Muscle layer of colon (tissue), 2 donors: ENCODE measurements around the gene DIAPH1.

ENCODE experiments used
- H3K27ac ChIP-seq: one replicate; pipeline ENCODE4 v1.7.0; 2013; ENCODE audit warnings: low read depth, mild to moderate bottlenecking, low read length, moderate library complexity
- H3K27me3 ChIP-seq, 2 donors: one replicate each; pipeline ENCODE4 v1.7.0; 2013; ENCODE audit warnings: low read length in 2 of 2, mild to moderate bottlenecking in 2 of 2; ENCODE audit not compliant: insufficient read depth in 2 of 2, control insufficient read depth in 1 of 2
- H3K36me3 ChIP-seq: one replicate; pipeline ENCODE4 v1.7.0; 2013; ENCODE audit warnings: mild to moderate bottlenecking, low read length; ENCODE audit not compliant: insufficient read depth
- H3K4me1 ChIP-seq: one replicate; pipeline ENCODE4 v1.7.0; 2013; ENCODE audit warnings: mild to moderate bottlenecking, low read length; ENCODE audit not compliant: insufficient read depth
- H3K4me3 ChIP-seq, 2 donors: one replicate each; pipeline ENCODE4 v1.7.0; 2013; ENCODE audit warnings: low read length in 2 of 2, low read depth in 1 of 2, mild to moderate bottlenecking in 1 of 2, moderate library complexity in 1 of 2
- H3K9ac ChIP-seq: one replicate; pipeline ENCODE4 v1.7.0; 2013; ENCODE audit warnings: low read length
- H3K9me3 ChIP-seq: one replicate; pipeline ENCODE4 v1.7.0; 2013; ENCODE audit warnings: mild to moderate bottlenecking, low read length
- donor health status: abdominal sarcoma.
- donor health status: Adenocarcinoma of cecum.

DIAPH1 gene

DNA sequence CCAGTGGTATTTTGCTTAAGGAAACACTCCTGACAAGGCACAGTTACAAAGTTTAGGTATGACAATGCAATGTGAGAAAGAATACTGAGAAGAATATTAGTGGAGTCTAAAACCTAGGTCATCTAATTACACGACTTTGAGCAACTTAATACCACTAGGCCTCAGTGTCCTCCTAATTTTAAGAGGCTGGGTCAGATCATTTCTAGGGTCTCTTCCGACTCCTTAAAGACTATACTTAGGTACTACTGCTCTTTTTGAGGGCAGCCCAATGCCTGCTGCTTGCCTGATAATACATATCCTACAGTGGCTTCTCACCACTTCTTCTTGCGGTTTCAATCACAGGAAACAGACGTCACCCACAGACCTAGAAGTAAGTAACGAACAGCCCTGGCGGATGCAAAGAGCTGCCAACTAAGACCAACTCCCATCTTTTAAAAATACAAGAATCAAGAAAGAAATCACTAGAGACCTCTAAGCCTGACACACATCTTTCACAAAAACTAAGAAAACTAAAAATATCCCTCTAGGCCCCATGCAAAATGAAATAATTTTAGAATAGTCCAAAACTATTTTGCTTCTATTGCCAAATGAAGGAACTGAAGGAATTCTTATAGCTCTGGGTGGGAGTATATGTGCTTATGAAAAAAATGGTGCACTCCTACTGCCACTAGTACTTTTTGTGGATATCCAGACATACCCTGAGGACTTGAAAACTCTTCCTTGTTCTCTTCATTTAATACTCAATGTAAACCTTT is 13.1 kb downstream of the DIAPH1 start:
- H3K36me3 ChIP-seq, result no peaks in the 10 kb centered on the region
- H3K9me3 ChIP-seq, result no peaks in the 10 kb centered on the region
- H3K4me1 ChIP-seq, result peaks cover 6% of the 10 kb centered on the region
- no peaks in the 10 kb centered on the region for H3K27me3 ChIP-seq
- no peak overlapping the region for H3K27ac ChIP-seq
- no peak overlapping the region for H3K9ac ChIP-seq
- no peak overlapping the region for H3K4me3 ChIP-seq

DNA sequence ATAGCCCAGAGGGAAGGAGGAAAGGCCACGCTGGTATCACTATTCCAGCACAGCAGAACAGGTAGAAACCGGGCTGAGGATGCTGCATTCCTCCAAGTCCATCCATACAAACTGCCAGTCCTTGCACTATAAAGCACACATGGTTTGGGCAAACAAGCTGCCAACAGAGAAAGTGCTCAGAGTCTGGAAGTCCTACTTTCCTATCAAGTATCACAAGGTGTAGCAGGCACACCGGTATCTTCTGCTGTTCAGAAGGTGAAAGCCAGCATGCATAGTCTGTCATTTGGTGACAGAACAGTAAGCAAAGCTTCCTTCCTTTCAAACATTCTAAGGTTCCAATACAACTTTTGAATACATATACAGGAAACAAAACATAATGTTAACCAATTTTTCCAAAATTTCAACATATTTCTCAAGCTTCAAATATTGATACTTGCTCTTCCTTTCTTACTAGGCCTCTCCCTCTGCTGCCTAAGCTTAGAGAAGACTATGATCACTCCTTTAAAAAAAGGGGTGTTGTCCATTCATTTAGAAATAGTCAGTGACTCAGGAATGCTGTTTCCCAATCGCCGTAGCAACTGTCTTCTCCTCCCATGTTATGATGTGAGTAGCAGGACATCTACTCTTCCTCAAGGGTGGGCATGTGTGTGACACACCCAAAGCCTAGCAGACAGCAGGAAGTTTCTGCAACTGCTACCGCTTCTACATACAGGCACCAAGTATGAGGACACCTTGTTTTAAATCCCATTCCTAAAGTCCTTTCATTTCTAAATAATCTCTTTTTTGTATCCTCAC is 14.7 kb downstream of the DIAPH1 start:
- Histone ChIP-seq H3K4me1 (peaks cover 6% of the 10 kb centered on the region), H3K4me3 (no peak overlapping the region), H3K27me3 (no peaks in the 10 kb centered on the region), H3K27ac (no peak overlapping the region), H3K9ac (no peak overlapping the region), H3K36me3 (no peaks in the 10 kb centered on the region), H3K9me3 (no peaks in the 10 kb centered on the region)

DNA sequence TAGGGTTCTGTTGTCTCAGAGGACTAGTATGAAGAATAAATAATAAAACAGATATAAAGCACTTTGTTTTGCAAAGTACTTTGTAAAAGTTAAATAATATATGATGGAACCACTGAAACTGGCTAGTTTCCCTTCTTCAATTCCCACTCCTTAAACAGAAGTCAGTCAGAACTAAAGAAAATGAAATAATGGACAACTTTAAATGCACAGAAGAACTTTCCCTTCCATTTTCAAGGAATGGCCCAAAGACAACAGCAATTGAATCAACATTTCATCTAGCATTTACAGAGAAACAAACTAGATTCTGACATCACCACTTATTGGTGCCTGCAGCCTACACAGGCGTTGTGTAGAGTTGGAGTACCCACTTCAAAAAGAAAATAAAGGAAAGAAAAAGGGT is 16.2 kb downstream of the DIAPH1 start:
- Histone ChIP-seq H3K4me1 (peaks cover 6% of the 10 kb centered on the region), H3K36me3 (no peaks in the 10 kb centered on the region), H3K4me3 (no peak overlapping the region), H3K27ac (no peak overlapping the region), H3K9ac (no peak overlapping the region), H3K9me3 (no peaks in the 10 kb centered on the region), H3K27me3 (no peaks in the 10 kb centered on the region)

DNA sequence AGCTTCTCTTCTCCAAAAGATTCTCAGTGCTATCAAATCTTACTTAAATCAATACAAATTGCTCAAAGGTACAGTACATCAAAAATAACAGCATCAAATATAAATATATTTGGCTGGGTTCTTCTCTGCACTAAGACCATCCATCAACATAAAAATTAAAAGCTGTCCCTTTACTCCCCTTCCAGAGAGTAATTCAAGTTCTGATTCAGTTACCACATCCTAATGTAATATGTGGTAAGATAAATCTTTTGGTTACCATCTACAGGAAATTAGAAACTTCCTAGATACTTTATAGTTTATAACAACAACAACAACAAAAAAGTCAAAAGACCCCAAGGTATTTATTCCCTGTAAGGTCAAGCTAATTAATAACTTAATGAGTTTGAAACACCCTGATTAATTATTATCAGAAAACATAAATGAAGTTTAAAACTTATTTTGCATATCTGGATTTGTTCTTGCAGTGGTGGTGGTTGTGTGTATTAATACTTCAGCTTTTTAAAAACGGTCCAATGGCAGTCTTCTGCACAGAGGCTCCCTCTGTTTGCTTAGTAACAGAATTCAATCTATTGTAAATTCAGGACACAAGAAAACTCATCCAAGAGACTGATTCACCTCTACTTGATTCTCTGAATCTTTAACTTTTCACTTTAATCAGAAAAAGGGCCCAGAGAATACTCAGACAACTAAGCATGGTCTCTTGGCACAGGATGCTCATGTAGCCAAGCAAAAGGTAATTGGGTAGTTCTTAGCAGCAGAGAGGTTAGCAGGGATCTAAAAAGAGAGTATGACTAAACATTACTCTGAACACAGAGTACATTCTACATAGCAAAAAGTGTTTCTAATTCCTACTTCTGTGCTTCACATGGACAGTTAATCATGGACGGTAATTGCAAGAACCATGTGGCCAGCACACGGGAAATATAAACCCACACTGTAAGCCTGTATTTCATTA is 20.1 kb downstream of the DIAPH1 start:
- H3K9me3 ChIP-seq, result no peaks in the 10 kb centered on the region
- no peak overlapping the region for H3K27ac ChIP-seq
- no peaks in the 10 kb centered on the region for H3K36me3 ChIP-seq
- peaks cover 2% of the 10 kb centered on the region for H3K4me1 ChIP-seq
- no peak overlapping the region for H3K4me3 ChIP-seq
- H3K9ac ChIP-seq, result no peak overlapping the region
- no peaks in the 10 kb centered on the region for H3K27me3 ChIP-seq

DNA sequence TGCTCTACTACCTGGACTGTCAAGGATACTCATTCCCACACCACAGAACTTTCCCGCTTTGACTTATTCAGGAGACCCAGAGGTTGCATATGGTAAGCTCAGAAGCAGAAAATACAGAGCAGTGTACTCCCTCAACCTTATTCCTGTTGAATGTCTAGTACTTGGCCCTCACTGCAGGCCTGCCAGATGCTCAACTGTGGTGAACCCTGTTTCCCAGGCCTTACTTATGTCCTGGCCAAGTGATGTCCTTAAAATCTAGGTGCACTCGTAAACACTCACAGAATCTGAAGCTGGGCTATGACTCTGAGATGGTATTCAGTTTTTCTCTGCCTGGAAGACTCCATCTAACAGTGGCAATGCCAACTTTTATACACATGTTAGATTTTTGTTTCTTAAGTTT is 21.0 kb downstream of the DIAPH1 start:
- Histone ChIP-seq H3K27me3 (no peaks in the 10 kb centered on the region), H3K9ac (no peak overlapping the region), H3K36me3 (no peaks in the 10 kb centered on the region), H3K9me3 (no peaks in the 10 kb centered on the region), H3K4me3 (no peak overlapping the region), H3K4me1 (no peaks in the 10 kb centered on the region), H3K27ac (no peak overlapping the region)

DNA sequence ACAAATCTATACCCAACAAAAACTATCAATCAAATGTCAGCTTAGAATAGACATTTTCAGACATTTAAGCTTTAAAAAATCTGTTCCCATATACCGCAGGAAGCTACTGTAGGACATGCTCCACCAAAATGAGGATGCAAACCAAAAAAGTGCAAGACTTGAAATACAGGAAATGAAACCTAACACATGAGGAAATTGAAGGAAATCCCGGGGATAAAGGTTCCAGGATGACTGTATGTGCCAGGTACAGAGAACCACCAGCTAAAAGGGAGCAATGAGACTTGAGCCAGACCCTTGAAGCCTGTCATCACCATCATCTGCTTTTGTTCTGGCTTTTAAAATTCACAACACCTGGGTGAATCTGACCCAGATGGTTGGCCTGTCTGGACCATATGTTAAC is 21.4 kb downstream of the DIAPH1 start:
- no peaks in the 10 kb centered on the region for H3K4me1 ChIP-seq
- H3K4me3 ChIP-seq, result no peak overlapping the region
- H3K9me3 ChIP-seq, result no peaks in the 10 kb centered on the region
- H3K9ac ChIP-seq, result no peak overlapping the region
- H3K27me3 ChIP-seq, result no peaks in the 10 kb centered on the region
- H3K36me3 ChIP-seq, result no peaks in the 10 kb centered on the region
- H3K27ac ChIP-seq, result no peak overlapping the region

DNA sequence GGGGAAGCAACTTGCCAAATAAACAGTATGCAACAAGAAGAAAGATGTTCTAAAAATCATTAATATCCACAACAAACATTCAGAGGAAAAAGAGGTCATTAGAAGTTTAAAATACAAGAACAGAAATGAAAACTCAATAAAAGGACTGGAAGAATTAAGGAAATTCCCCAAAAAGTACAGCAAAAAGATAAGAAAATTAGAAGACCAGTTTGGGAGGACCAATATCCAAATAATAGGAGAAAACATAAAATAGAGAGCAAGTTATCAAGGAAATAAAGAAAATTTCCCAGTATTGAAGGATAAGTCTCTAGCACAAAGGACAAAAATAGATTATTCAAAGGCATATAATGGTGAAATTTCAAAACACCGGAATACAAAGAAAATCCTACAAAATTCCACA is 21.9 kb downstream of the DIAPH1 start:
- no peak overlapping the region for H3K4me3 ChIP-seq
- no peaks in the 10 kb centered on the region for H3K27me3 ChIP-seq
- H3K4me1 ChIP-seq, result no peaks in the 10 kb centered on the region
- no peaks in the 10 kb centered on the region for H3K36me3 ChIP-seq
- no peaks in the 10 kb centered on the region for H3K9me3 ChIP-seq
- H3K9ac ChIP-seq, result no peak overlapping the region
- H3K27ac ChIP-seq, result no peak overlapping the region

DNA sequence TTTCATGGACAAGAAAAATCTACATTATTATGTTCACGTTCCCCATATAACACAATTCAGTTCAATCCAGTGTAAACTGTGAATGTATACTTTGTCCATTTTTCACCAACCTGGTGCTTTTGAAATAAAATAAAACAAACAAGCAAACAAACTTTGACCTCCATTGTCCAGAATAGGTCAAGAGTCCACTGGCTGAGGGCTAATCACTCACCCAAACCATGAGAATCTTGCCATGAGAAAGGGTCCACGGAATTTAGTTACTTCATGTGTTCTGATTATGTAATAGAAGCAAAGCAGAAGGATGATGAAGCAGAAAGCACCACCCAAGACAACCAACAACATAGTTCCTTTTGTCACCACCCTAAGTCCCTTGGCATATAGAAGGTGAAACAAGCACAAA is 28.7 kb downstream of the DIAPH1 start:
- no peaks in the 10 kb centered on the region for H3K9me3 ChIP-seq
- H3K4me3 ChIP-seq, result no peak overlapping the region
- H3K4me1 ChIP-seq, result no peaks in the 10 kb centered on the region
- H3K9ac ChIP-seq, result no peak overlapping the region
- H3K27me3 ChIP-seq, result no peaks in the 10 kb centered on the region
- H3K36me3 ChIP-seq, result peaks cover 7% of the 10 kb centered on the region
- H3K27ac ChIP-seq, result no peak overlapping the region

DNA sequence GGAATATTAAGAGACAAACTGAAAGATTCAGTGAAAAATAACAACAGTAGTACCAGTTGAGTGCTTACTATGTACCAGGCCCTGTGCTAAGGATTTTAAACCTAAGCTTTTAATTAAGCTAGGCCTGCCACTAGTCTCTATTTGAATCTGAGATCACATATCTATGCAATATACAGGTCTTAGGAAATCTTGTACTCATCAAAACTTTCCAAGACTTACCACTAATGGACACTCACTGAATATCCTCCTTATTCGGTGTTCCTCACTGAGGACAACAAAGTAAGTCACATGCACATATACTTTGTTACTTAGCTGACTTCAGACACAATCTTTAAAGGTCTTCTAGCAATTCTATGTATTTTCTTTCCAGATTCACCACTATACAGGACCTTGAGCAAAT is 32.6 kb downstream of the DIAPH1 start:
- H3K4me1 ChIP-seq, result no peaks in the 10 kb centered on the region
- peaks cover 24% of the 10 kb centered on the region for H3K36me3 ChIP-seq

DNA sequence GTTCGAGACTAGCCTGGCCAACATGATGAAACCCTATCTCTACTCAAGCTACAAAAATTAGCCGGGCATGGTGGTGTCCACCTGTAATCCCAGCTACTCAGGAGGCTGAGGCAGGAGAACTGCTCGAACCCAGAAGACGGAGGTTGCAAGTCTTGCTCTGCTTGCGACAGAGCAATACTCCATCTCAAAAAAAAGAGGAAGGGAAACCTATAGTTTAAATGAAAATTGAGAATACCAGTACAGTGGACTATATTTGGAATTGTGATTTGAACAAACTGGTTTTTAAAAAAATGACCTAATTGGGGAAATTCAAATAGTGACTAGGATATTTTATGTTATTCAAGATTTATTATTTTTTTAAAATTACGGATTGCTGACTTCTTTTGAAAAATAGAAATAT is 33.2 kb downstream of the DIAPH1 start:
- H3K36me3 ChIP-seq, result peaks cover 30% of the 10 kb centered on the region
- no peak overlapping the region for H3K27ac ChIP-seq
- no peak overlapping the region for H3K4me3 ChIP-seq
- no peaks in the 10 kb centered on the region for H3K9me3 ChIP-seq
- no peaks in the 10 kb centered on the region for H3K4me1 ChIP-seq
- no peaks in the 10 kb centered on the region for H3K27me3 ChIP-seq
- H3K9ac ChIP-seq, result no peak overlapping the region

More for the DNA sequence above, 32.6 kb downstream of the DIAPH1 start:
- no peaks in the 10 kb centered on the region for H3K27me3 ChIP-seq
- H3K9ac ChIP-seq, result no peak overlapping the region
- no peak overlapping the region for H3K27ac ChIP-seq
- no peaks in the 10 kb centered on the region for H3K9me3 ChIP-seq
- H3K4me3 ChIP-seq, result no peak overlapping the region

DNA sequence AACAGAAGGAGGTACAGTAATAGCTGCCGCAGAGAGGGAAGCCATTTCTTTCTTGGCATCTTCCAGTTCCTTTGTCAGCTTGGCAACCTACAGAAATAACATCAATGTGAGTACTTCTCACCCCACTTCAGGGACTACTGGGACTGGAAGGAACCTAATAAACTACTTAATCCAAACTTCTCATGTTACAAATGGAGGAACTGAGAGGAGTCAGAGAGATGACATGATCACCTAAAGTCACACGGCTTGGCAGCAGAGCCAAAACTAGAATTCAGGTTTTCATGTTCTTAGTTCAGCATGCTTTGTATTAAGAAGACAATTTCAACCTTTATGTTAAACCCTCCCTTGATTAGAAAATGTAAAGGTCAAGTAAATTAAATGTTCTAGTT is 44.7 kb downstream of the DIAPH1 start:
- Histone ChIP-seq H3K4me3 (no peak overlapping the region), H3K4me1 (no peaks in the 10 kb centered on the region), H3K9me3 (no peaks in the 10 kb centered on the region), H3K27me3 (no peaks in the 10 kb centered on the region), H3K36me3 (peaks cover 49% of the 10 kb centered on the region), H3K27ac (no peak overlapping the region), H3K9ac (no peak overlapping the region)
